ENCODE data around the gene GNAI1. TPM values are rescaled to one million over a fixed set of nuclear protein-coding genes. Genes with fewer than 3 reads are reported as not detected.

Gene GNAI1
- total RNA-seq, 2 donors from 2014 or later = 30.2 to 40.4 TPM

DNA sequence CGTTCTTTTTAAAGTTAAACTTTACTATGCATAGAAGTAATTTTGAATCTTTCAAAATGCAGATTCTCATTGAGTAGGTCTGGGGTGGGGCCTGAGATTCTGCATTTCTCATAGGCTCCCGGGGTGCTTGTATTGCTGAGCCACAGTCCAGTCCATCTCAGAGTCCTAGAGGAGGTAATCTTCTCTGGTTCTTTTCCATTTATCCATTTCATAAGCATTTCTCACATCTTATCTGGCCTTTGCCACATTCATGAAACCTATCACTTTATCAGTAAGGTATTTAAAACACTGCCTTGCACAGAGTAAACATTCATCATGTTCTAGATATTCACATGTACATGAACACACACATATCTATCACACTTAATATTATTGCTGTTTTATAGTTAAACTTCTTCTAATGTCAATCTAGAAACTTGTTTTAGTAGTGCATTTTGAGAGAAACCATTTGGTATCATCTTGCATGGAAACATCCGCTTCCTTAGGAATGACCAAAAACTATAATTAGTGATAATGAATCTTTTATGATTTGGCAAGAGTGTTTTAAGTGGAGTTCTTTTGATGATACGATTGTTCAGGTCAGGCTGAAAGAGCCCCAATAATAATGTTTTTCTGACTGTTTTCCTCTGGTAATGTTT lies 12.0 kb downstream of the GNAI1 start:
- DNase-seq (ENCODE audit: low spot score) = no peak
- Histone ChIP-seq H3K36me3 (no peaks in the 10 kb centered on the region), H3K9me3 (no peaks in the 10 kb centered on the region), H3K4me3 (no peak overlapping the region), H3K4me1 (replicated peaks) (no peaks in the 10 kb centered on the region), H3K27me3 (replicated peaks; ENCODE audit: insufficient read depth) (no peaks in the 10 kb centered on the region), H3K27ac (no peak overlapping the region)
- TF ChIP-seq POLR2AphosphoS5 (IDR thresholded peaks at IDR 0.05) = no peak
- intact Hi-C loops (cut with DNase I) = no loop called here
- 77% methylated on average over 4 of the region's 4 CpGs for WGBS

- Histone ChIP-seq H3K27me3 (replicated peaks; ENCODE audit: insufficient read depth) (no peaks in the 10 kb centered on the region), H3K9me3 (no peaks in the 10 kb centered on the region), H3K27ac (no peak overlapping the region), H3K4me1 (replicated peaks) (no peaks in the 10 kb centered on the region), H3K36me3 (no peaks in the 10 kb centered on the region), H3K4me3 (no peak overlapping the region)
- DNase-seq (ENCODE audit: low spot score) = no peak
- TF ChIP-seq POLR2AphosphoS5 (IDR thresholded peaks at IDR 0.05) (no peak), CTCF (IDR thresholded peaks at IDR 0.05) (no peak), POLR2A (IDR thresholded peaks at IDR 0.05) (no peak)
- intact Hi-C loops (cut with DNase I) = no loop called here
- WGBS = 79% methylated on average over 3 of the region's 3 CpGs
These were observed 13.1 kb downstream of the GNAI1 start for GRCh38 chr7:80147543-80148391.

- Histone ChIP-seq H3K4me1 (replicated peaks) (no peaks in the 10 kb centered on the region), H3K4me3 (no peak overlapping the region), H3K36me3 (no peaks in the 10 kb centered on the region), H3K27me3 (replicated peaks; ENCODE audit: insufficient read depth) (no peaks in the 10 kb centered on the region), H3K27ac (no peak overlapping the region), H3K9me3 (no peaks in the 10 kb centered on the region)
- 62% methylated on average over 5 of the region's 5 CpGs for WGBS
- no peak for TF ChIP-seq CTCF (IDR thresholded peaks at IDR 0.05)
- no peak for TF ChIP-seq POLR2AphosphoS5 (IDR thresholded peaks at IDR 0.05)
- TF ChIP-seq POLR2A (IDR thresholded peaks at IDR 0.05) = no peak
- no peak for DNase-seq (ENCODE audit: low spot score)
- intact Hi-C loops (cut with DNase I) = no loop called here
These were observed 16.1 kb downstream of the GNAI1 start for GRCh38 chr7:80150611-80151273.

DNA sequence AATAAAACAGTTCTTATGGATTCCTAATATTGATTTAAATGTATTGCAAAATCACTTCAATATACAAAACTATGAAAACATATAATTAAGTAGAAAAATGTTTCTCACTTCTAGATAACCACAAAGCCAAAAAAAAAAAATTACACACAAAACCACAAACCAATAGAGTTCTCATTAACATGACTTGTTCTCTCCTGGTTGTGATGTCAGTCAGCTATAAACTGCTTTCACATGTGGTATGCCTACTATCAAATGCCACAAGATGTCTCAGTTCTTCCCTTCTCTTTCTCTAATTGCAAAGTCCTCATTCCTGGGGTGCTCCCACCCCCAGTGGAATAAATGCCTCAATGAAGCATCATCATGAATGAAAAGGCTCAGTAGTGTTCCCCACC lies 16.6 kb downstream of the GNAI1 start:
- intact Hi-C loops (cut with DNase I) = no loop called here
- H3K4me1 ChIP-seq (replicated peaks) = no peaks in the 10 kb centered on the region

More for the DNA sequence above, 16.6 kb downstream of the GNAI1 start:
- Histone ChIP-seq H3K27me3 (replicated peaks; ENCODE audit: insufficient read depth) (no peaks in the 10 kb centered on the region), H3K9me3 (no peaks in the 10 kb centered on the region), H3K27ac (no peak overlapping the region), H3K4me3 (no peak overlapping the region), H3K36me3 (no peaks in the 10 kb centered on the region)
- TF ChIP-seq POLR2AphosphoS5 (IDR thresholded peaks at IDR 0.05) (no peak), CTCF (IDR thresholded peaks at IDR 0.05) (no peak)
- no peak for DNase-seq (ENCODE audit: low spot score)

All from prostate gland (tissue), 2 donors.